HFFc6 (cell line): ENCODE results near the gene MMP13. TPM values are rescaled to one million over a fixed set of nuclear protein-coding genes. Genes with fewer than 3 reads are reported as not detected.
"Not testable (repeated sequence)": the region's sequence is repeated elsewhere in the genome, so short reads cannot be mapped to it uniquely, and the experiment has no call there.

Experiments used
- DNase-seq: peaks from one replicate; pipeline ENCODE4 v3.0.0-alpha.2; 2018
- H3K27ac Mint-ChIP-seq: 2 replicates; pipeline ENCODE4 v1.8.0; 2020; ENCODE audit warnings: mild to moderate bottlenecking, mixed read lengths
- H3K27me3 Mint-ChIP-seq: 2 replicates; pipeline ENCODE4 v1.8.0; 2021; ENCODE audit warnings: mild to moderate bottlenecking, moderate library complexity, mixed read lengths; ENCODE audit not compliant: insufficient read depth
- H3K36me3 Mint-ChIP-seq: 2 replicates; pipeline ENCODE4 v1.8.0; 2021; ENCODE audit warnings: low read depth, mixed read lengths
- H3K4me1 Mint-ChIP-seq: 2 replicates; pipeline ENCODE4 v1.8.0; 2020; ENCODE audit warnings: low read depth, mixed read lengths
- H3K4me3 Mint-ChIP-seq: 2 replicates; pipeline ENCODE4 v1.8.0; 2020; ENCODE audit warnings: mild to moderate bottlenecking, moderate library complexity, mixed read lengths
- H3K9me3 Mint-ChIP-seq: 2 replicates; pipeline ENCODE4 v1.8.0; 2020; ENCODE audit warnings: mild to moderate bottlenecking, mixed read lengths
- CTCF ChIP-seq: fragments of 200-600 bp; sonication (generic); IDR thresholded peaks from 2 replicates; pipeline ENCODE4 v1.5.0; 2021; ENCODE audit warnings: antibody characterized with exemption, mild to moderate bottlenecking
- total RNA-seq, 6 experiments: library from RNA; stranded (reverse); fragmentation: NEBNext Ultra II Directional; extraction: Animal tissue kit (Norgen Biotek cat#: 25700); gene quantifications; 2 replicates in 1 of 6; 3 replicates in 5 of 6; pipeline ENCODE4 v1.2.3, GENCODE V29; 2021

MMP13 gene
- total RNA-seq, 6 experiments from 2014 or later, result not detected

GRCh38 chr11:102986815-102987214 is 31.3 kb upstream of the MMP13 start:
- Mint-ChIP-seq H3K4me3 (no peak overlapping the region), H3K27me3 (no peaks in the 10 kb centered on the region; the same call in 1 of the 2 replicates), H3K27ac (peak overlapping the region; percentile 61), H3K36me3 (peaks cover 5% of the 10 kb centered on the region), H3K4me1 (peaks cover 64% of the 10 kb centered on the region), H3K9me3 (no peaks in the 10 kb centered on the region)
- peak; percentile 57 for DNase-seq
- TF ChIP-seq CTCF, result no peak

DNA sequence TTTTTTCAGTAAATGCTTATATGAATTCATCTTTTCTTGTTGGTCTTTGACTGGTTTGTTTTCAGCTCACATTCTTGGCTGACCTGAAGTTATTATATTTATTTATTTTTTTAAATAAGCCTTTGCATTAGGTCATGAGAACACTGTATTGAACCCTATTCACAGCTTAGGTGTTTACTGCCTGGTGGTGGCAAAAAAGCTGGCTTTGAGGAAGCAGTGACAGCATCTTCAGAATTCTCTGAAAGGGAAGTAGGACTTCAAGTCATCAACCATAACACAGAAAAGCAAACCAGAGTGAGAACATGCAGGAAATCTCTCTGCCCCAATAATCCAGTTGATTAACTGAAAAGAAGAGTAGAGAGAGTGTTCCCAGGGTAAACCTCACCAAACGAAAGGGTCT is 30.3 kb upstream of the MMP13 start:
- H3K9me3 Mint-ChIP-seq, result no peaks in the 10 kb centered on the region
- no peak for DNase-seq
- TF ChIP-seq CTCF, result no peak
- no peak overlapping the region for H3K4me3 Mint-ChIP-seq
- peaks cover 66% of the 10 kb centered on the region for H3K4me1 Mint-ChIP-seq
- H3K27me3 Mint-ChIP-seq, result no peaks in the 10 kb centered on the region; the same call in 1 of the 2 replicates
- H3K36me3 Mint-ChIP-seq, result peaks cover 5% of the 10 kb centered on the region
- H3K27ac Mint-ChIP-seq, result peak overlapping the region; percentile 61; the same call in 1 of the 2 replicates

DNA sequence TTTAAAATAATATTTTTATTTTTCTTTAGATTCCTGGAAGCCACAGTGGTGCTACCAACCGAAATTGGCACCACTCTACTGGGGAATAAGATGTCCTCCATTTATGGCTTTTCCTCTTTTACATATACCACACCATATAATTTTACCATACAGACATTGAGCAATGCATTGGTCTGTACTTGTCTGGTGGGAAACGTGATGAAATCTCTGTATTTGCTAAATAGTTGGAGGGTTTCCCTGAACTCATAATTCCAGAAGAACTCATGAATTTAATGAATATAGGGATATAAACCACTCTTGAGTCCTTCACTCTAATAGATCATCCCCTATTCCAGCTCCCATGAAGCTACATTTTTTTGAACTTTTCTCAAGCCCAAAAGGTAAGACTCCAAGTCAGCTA is 28.0 kb upstream of the MMP13 start:
- DNase-seq, result no peak
- TF ChIP-seq CTCF, result no peak
- peaks cover 47% of the 10 kb centered on the region for H3K4me1 Mint-ChIP-seq
- H3K36me3 Mint-ChIP-seq, result peaks cover 12% of the 10 kb centered on the region
- no peak overlapping the region for H3K27ac Mint-ChIP-seq
- H3K27me3 Mint-ChIP-seq, result no peaks in the 10 kb centered on the region; the same call in 1 of the 2 replicates
- no peak overlapping the region for H3K4me3 Mint-ChIP-seq
- H3K9me3 Mint-ChIP-seq, result peaks cover 7% of the 10 kb centered on the region; the same call in 1 of the 2 replicates

DNA sequence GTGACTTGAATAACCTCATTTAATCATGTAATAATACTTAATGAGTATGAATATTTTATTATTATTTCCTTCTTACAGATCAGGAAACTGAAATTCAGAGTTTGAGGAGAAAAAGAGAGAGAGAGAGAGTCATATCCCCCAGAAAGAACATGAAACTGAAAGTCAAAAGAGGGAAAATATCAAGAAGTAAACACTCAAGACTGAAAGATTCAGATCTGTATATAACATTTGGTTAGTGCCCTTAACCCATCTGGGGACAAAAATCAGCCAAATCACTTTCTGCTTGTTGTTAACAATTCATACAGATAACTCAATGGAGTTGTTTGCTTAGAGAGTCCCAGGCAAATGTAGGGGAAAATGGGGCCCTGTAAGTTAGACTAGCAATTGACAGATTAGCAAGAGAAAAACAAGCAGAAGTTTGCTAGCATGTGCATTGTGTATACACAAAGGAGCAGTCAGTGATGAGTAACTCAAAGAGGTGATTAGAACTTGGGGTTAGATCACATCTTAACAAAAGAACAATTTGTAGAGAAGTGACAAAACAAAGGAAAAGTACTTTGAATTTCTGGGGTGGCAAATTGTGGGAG is 25.9 kb upstream of the MMP13 start:
- no peak overlapping the region for H3K4me3 Mint-ChIP-seq
- TF ChIP-seq CTCF, result no peak
- H3K9me3 Mint-ChIP-seq, result peaks cover 7% of the 10 kb centered on the region; the same call in 1 of the 2 replicates
- DNase-seq, result no peak
- peaks cover 38% of the 10 kb centered on the region for H3K4me1 Mint-ChIP-seq
- H3K27me3 Mint-ChIP-seq, result no peaks in the 10 kb centered on the region; the same call in 1 of the 2 replicates
- H3K36me3 Mint-ChIP-seq, result peaks cover 12% of the 10 kb centered on the region
- no peak overlapping the region for H3K27ac Mint-ChIP-seq

DNA sequence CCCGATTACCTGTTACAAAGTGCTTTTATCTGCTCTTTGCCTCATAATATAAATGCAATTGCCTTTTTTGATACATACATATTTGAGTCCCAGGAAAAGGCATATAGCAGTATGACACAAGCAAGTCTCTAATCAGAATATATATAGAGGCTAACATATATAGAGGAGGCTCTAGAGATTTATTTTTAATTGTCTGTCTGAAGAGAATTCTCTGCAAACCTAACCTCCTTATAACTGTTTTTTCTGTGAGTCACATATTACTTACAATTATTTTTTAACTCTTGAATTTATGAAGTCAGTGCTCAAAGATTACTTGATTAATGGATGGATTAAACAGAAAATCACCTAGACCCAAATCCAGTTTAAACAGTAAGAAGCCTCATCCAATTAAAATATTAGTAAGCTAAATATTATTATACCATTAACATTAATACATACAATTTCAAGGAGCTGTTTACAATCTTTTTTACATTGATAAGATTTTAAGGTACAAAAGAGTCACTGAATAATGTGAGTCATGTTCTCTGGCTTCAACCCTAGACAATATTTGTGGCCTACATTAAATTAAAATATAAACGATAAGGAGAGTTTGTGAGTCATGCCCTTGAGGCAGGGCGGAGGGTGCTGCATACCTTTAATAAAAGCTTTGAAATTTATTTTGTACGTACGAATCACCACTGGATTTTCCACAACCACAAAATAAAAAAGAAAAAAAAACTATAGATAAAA is 19.2 kb upstream of the MMP13 start:
- Mint-ChIP-seq H3K27me3 (no peaks in the 10 kb centered on the region), H3K27ac (peak overlapping the region; percentile 48), H3K36me3 (peaks cover 6% of the 10 kb centered on the region), H3K4me1 (peaks cover 63% of the 10 kb centered on the region), H3K9me3 (peaks cover 7% of the 10 kb centered on the region; the same call in 1 of the 2 replicates), H3K4me3 (peak overlapping the region; percentile 53; the same call in 1 of the 2 replicates)
- TF ChIP-seq CTCF, result no peak
- peak; percentile 75 for DNase-seq

GRCh38 chr11:102973698-102974097 is 18.2 kb upstream of the MMP13 start:
- not testable (repeated sequence) for H3K9me3 Mint-ChIP-seq, H3K36me3 Mint-ChIP-seq, H3K27ac Mint-ChIP-seq, H3K4me3 Mint-ChIP-seq, DNase-seq, H3K27me3 Mint-ChIP-seq
- peaks cover 63% of the 10 kb centered on the region for H3K4me1 Mint-ChIP-seq
